ENCODE measurements around the gene N4BP2L2. TPM values are rescaled to one million over a fixed set of nuclear protein-coding genes. Genes with fewer than 3 reads are reported as not detected.

The N4BP2L2 gene
- total and polyA plus RNA-seq, 4 donors = 41.1 to 402 (median 75.0) TPM

- H3K4me1 ChIP-seq (ENCODE audit: control insufficient read depth in 5 of 5, insufficient read depth in 5 of 5, low read length in 5 of 5) = peaks cover 0 to 13% (median 7%) of the 10 kb centered on the region in 5 donors
- no peaks in the 10 kb centered on the region for H3K9me3 ChIP-seq (ENCODE audit: control insufficient read depth in 4 of 4, insufficient read depth in 3 of 4, low read length in 3 of 4)
- H3K27me3 ChIP-seq (ENCODE audit: control insufficient read depth in 3 of 3, insufficient read depth in 3 of 3, low read length in 2 of 3) = no peaks in the 10 kb centered on the region
- peaks cover 2 to 21% (median 13%) of the 10 kb centered on the region in 4 donors for H3K36me3 ChIP-seq (ENCODE audit: control insufficient read depth in 4 of 4, insufficient read depth in 4 of 4, low read length in 4 of 4)
- ATAC-seq (ENCODE audit: insufficient read depth, low FRiP score) (no peak), DNase-seq (peak in 1 of 3 donors; percentile 33)
- 23 to 31% methylated on average over 21 to 22 of the region's 22 CpGs for WGBS, 2 donors
- peak overlapping the region; percentile 94 to 98 for H3K27ac ChIP-seq (ENCODE audit: low read depth in 1 of 2, low read length in 1 of 2)
- no peak for TF ChIP-seq CTCF (IDR thresholded peaks at IDR 0.05; ENCODE audit: control extremely low read depth, extremely low read depth)
- peak overlapping the region; percentile 91 to 99 for H3K9ac ChIP-seq (ENCODE audit: insufficient read depth in 1 of 2, low read length in 2 of 2)
- peak overlapping the region; percentile 83 for H3K4me3 ChIP-seq
Measured at GRCh38 chr13:32537580-32538142, 934 bp downstream of the N4BP2L2 start.

- WGBS, 2 donors = 93 to 100% methylated on average over 2 of the region's 2 CpGs
- Histone ChIP-seq H3K4me1 (ENCODE audit: control insufficient read depth in 5 of 5, insufficient read depth in 5 of 5, low read length in 5 of 5) (peaks cover 2 to 21% (median 10%) of the 10 kb centered on the region in 5 donors), H3K9me3 (ENCODE audit: control insufficient read depth in 4 of 4, insufficient read depth in 3 of 4, low read length in 3 of 4) (no peaks in the 10 kb centered on the region), H3K36me3 (ENCODE audit: control insufficient read depth in 4 of 4, insufficient read depth in 4 of 4, low read length in 4 of 4) (peaks cover 2 to 22% (median 15%) of the 10 kb centered on the region in 4 donors), H3K4me3 (no peak overlapping the region), H3K9ac (ENCODE audit: insufficient read depth in 1 of 2, low read length in 2 of 2) (no peak overlapping the region), H3K27ac (ENCODE audit: low read depth in 1 of 2, low read length in 1 of 2) (no peak overlapping the region), H3K27me3 (ENCODE audit: control insufficient read depth in 3 of 3, insufficient read depth in 3 of 3, low read length in 2 of 3) (no peaks in the 10 kb centered on the region)
- TF ChIP-seq CTCF (IDR thresholded peaks at IDR 0.05; ENCODE audit: control extremely low read depth, extremely low read depth) = no peak
- ATAC-seq (ENCODE audit: insufficient read depth, low FRiP score) (no peak), DNase-seq (no peak)
Measured at GRCh38 chr13:32535748-32536147, 2.8 kb downstream of the N4BP2L2 start.

GRCh38 chr13:32535115-32535514 lies 3.5 kb downstream of the N4BP2L2 start:
- Histone ChIP-seq H3K4me3 (no peak overlapping the region), H3K9me3 (ENCODE audit: control insufficient read depth in 4 of 4, insufficient read depth in 3 of 4, low read length in 3 of 4) (no peaks in the 10 kb centered on the region), H3K9ac (ENCODE audit: insufficient read depth in 1 of 2, low read length in 2 of 2) (no peak overlapping the region), H3K4me1 (ENCODE audit: control insufficient read depth in 5 of 5, insufficient read depth in 5 of 5, low read length in 5 of 5) (peaks cover 2 to 24% (median 13%) of the 10 kb centered on the region in 5 donors), H3K36me3 (ENCODE audit: control insufficient read depth in 4 of 4, insufficient read depth in 4 of 4, low read length in 4 of 4) (peaks cover 2 to 22% (median 15%) of the 10 kb centered on the region in 4 donors), H3K27ac (ENCODE audit: low read depth in 1 of 2, low read length in 1 of 2) (peak overlapping the region in 1 of 2 donors; percentile 53), H3K27me3 (ENCODE audit: control insufficient read depth in 3 of 3, insufficient read depth in 3 of 3, low read length in 2 of 3) (no peaks in the 10 kb centered on the region)
- WGBS, 2 donors = 24 to 49% methylated on average over 1 of the region's 1 CpG
- no peak for TF ChIP-seq CTCF (IDR thresholded peaks at IDR 0.05; ENCODE audit: control extremely low read depth, extremely low read depth)
- ATAC-seq (ENCODE audit: insufficient read depth, low FRiP score) (no peak), DNase-seq (no peak)

Measured in lung (tissue), 12 donors.